A673 (cell line): ENCODE measurements around the gene TRIM29. TPM values are rescaled to one million over a fixed set of nuclear protein-coding genes. Genes with fewer than 3 reads are reported as not detected.

Experiments
- BruUV-seq: library from RNA; stranded (reverse); fragments of 400-500 nt; replicated peaks from 2 replicates; lab custom pipeline; 2021; lab: Mats Ljungman, UMichigan
- CTCF ChIA-PET: fragments of 300-600 bp; sonication (Branson Sonifier 250); formaldehyde crosslinking; loops from one replicate; lab custom pipeline; 2022; ENCODE audit warnings: antibody characterized with exemption; lab: Charles Lee
- POLR2A ChIA-PET: fragments of 300-600 bp; sonication (Branson Sonifier 250); formaldehyde crosslinking; loops from one replicate; lab custom pipeline; 2022; ENCODE audit warnings: antibody characterized with exemption; ENCODE audit not compliant: low non-redundant PET; lab: Charles Lee
- DNase-seq: peaks from one replicate; pipeline ENCODE4 v3.0.0-alpha.2; 2015; ENCODE audit warnings: low spot score
- H3K27ac ChIP-seq: fragments of 200-600 bp; sonication (generic); 2 replicates; pipeline ENCODE4 v1.5.1; 2016; ENCODE audit warnings: mixed run types, low read depth, mild to moderate bottlenecking, mixed read lengths, antibody characterized with exemption, low read length; ENCODE audit not compliant: poor library complexity, severe bottlenecking
- H3K27me3 ChIP-seq: fragments of 200-600 bp; sonication (generic); replicated peaks from 2 replicates; pipeline ENCODE4 v1.6.1; 2017; ENCODE audit warnings: mixed run types, low read depth, mild to moderate bottlenecking, mixed read lengths, antibody characterized with exemption, low read length; ENCODE audit not compliant: insufficient read depth, poor library complexity
- H3K36me3 ChIP-seq: fragments of 200-600 bp; sonication (generic); 2 replicates; pipeline ENCODE4 v1.6.1; 2016; ENCODE audit warnings: mixed run types, mild to moderate bottlenecking, mixed read lengths, antibody characterized with exemption, low read length; ENCODE audit not compliant: insufficient read depth, poor library complexity, severe bottlenecking
- H3K4me1 ChIP-seq: fragments of 200-600 bp; sonication (generic); 2 replicates; pipeline ENCODE4 v1.6.1; 2017; ENCODE audit warnings: mixed run types, mild to moderate bottlenecking, mixed read lengths, antibody characterized with exemption, low read length; ENCODE audit not compliant: insufficient read depth, poor library complexity, severe bottlenecking
- H3K4me3 ChIP-seq: fragments of 200-600 bp; sonication (generic); 2 replicates; pipeline ENCODE4 v1.5.1; 2016; ENCODE audit warnings: low read depth, mixed run types, mild to moderate bottlenecking, mixed read lengths, low read length; ENCODE audit not compliant: poor library complexity, severe bottlenecking
- H3K9me3 ChIP-seq: fragments of 200-600 bp; sonication (generic); 2 replicates; pipeline ENCODE4 v1.6.1; 2016; ENCODE audit warnings: mixed run types, low read depth, mild to moderate bottlenecking, mixed read lengths, antibody characterized with exemption, low read length; ENCODE audit not compliant: poor library complexity, severe bottlenecking
- CTCF ChIP-seq: fragments of 300-800, 200-600 bp; sonication (generic); conservative IDR thresholded peaks from 2 replicates; pipeline ENCODE4 v1.5.1; 2017; ENCODE audit warnings: low read depth, mild to moderate bottlenecking, antibody characterized with exemption, low read length, moderate library complexity, mixed read lengths
- EZH2 ChIP-seq: fragments of 200-600 bp; sonication (generic); IDR thresholded peaks from 2 replicates; pipeline ENCODE4 v1.6.1; 2017; ENCODE audit warnings: borderline replicate concordance, low read depth, mild to moderate bottlenecking, mixed read lengths, antibody characterized with exemption, low read length; ENCODE audit not compliant: poor library complexity, severe bottlenecking
- intact Hi-C: fragments of 100-400 bp; cut with micrococcal nuclease; formaldehyde crosslinking; loops from one replicate; pipeline ENCODE4 v1.10.0; 2022; ENCODE audit not compliant: unreplicated experiment
- total RNA-seq: library from RNA; stranded (reverse); gene quantifications from 2 replicates; pipeline ENCODE4 v1.2.3, GENCODE V29; 2021

The TRIM29 gene
- total RNA-seq, 1 experiment from 2014 or later = not detected

GRCh38 chr11:120102050-120102863, 35.7 kb downstream of the TRIM29 start:
- TF ChIP-seq CTCF (no peak), EZH2 (no peak)
- no TSS peak for BruUV-seq
- Histone ChIP-seq H3K27ac (no peak overlapping the region), H3K9me3 (no peaks in the 10 kb centered on the region), H3K36me3 (no peaks in the 10 kb centered on the region), H3K4me3 (no peak overlapping the region), H3K27me3 (peaks cover 10% of the 10 kb centered on the region), H3K4me1 (no peaks in the 10 kb centered on the region)
- intact Hi-C loops = loop anchor here (10.0 kb wide), 2 partner anchors 377 to 747 kb away; partner anchors contain the start of gene NECTIN1
- ChIA-PET POLR2A (no interaction called here), CTCF (no interaction called here)
- DNase-seq = no peak

- no peak overlapping the region for H3K27ac ChIP-seq
- no peak for DNase-seq
- peaks cover 4% of the 10 kb centered on the region for H3K27me3 ChIP-seq
- TF ChIP-seq EZH2 (no peak), CTCF (no peak)
- no peak overlapping the region for H3K4me3 ChIP-seq
- H3K36me3 ChIP-seq = no peaks in the 10 kb centered on the region
- H3K4me1 ChIP-seq = no peaks in the 10 kb centered on the region
- intact Hi-C loops = no loop called here
- no TSS peak for BruUV-seq
- CTCF ChIA-PET = no interaction called here
- H3K9me3 ChIP-seq = no peaks in the 10 kb centered on the region
- POLR2A ChIA-PET = no interaction called here
Observed at GRCh38 chr11:120098503-120099020, 39.4 kb downstream of the TRIM29 start.

GRCh38 chr11:120097721-120098385, 40.1 kb downstream of the TRIM29 start:
- no peak for TF ChIP-seq EZH2
- no peak for TF ChIP-seq CTCF
- Histone ChIP-seq H3K4me3 (no peak overlapping the region), H3K4me1 (no peaks in the 10 kb centered on the region), H3K9me3 (no peaks in the 10 kb centered on the region), H3K27me3 (peaks cover 4% of the 10 kb centered on the region), H3K27ac (no peak overlapping the region), H3K36me3 (no peaks in the 10 kb centered on the region)
- BruUV-seq = no TSS peak
- POLR2A ChIA-PET = no interaction called here
- DNase-seq = no peak
- CTCF ChIA-PET = no interaction called here
- intact Hi-C loops = no loop called here
